Subcutaneous abdominal adipose tissue (tissue), 5 donors: ENCODE results near the gene RABGAP1L.

ENCODE experiments used
- H3K27ac ChIP-seq: one replicate; pipeline ENCODE4 v1.7.0; 2013; ENCODE audit warnings: low read depth, mild to moderate bottlenecking, inconsistent platforms, low read length, moderate library complexity
- H3K27me3 ChIP-seq, 5 donors: one replicate each; pipeline ENCODE4 v1.7.0; 2013; ENCODE audit warnings: low read length in 5 of 5, inconsistent platforms in 1 of 5; ENCODE audit not compliant: control insufficient read depth in 5 of 5, insufficient read depth in 4 of 5
- H3K36me3 ChIP-seq, 5 donors: one replicate each; pipeline ENCODE4 v1.7.0; 2013; ENCODE audit warnings: low read length in 5 of 5; ENCODE audit not compliant: control insufficient read depth in 5 of 5, insufficient read depth in 5 of 5
- H3K4me1 ChIP-seq, 5 donors: one replicate each; pipeline ENCODE4 v1.7.0; 2013; ENCODE audit warnings: low read length in 5 of 5, mild to moderate bottlenecking in 3 of 5, moderate library complexity in 1 of 5; ENCODE audit not compliant: control insufficient read depth in 5 of 5, insufficient read depth in 5 of 5
- H3K4me3 ChIP-seq, 5 donors: one replicate each; pipeline ENCODE4 v1.7.0; 2013; ENCODE audit warnings: low read length in 5 of 5, low read depth in 1 of 5
- H3K9ac ChIP-seq, 5 donors: one replicate each; pipeline ENCODE4 v1.7.0; 2013; ENCODE audit warnings: low read length in 5 of 5, mild to moderate bottlenecking in 4 of 5, moderate library complexity in 3 of 5
- H3K9me3 ChIP-seq, 5 donors: one replicate each; pipeline ENCODE4 v1.7.0; 2013; ENCODE audit warnings: low read length in 5 of 5; ENCODE audit not compliant: control insufficient read depth in 5 of 5
- donor health status: healthy.
- donor health status: healthy.
- donor health status: healthy.
- donor health status: healthy.
- donor health status: healthy.

Gene RABGAP1L

GRCh38 chr1:174967845-174968705, 808.8 kb downstream of the RABGAP1L start:
- H3K4me3 ChIP-seq: no peak overlapping the region
- no peak overlapping the region for H3K9ac ChIP-seq
- H3K27ac ChIP-seq: no peak overlapping the region
- H3K27me3 ChIP-seq: no peaks in the 10 kb centered on the region
- no peaks in the 10 kb centered on the region for H3K9me3 ChIP-seq
- peaks cover 9 to 55% (median 52%) of the 10 kb centered on the region in 5 donors for H3K4me1 ChIP-seq
- H3K36me3 ChIP-seq: no peaks in the 10 kb centered on the region

GRCh38 chr1:174968750-174969244, 809.5 kb downstream of the RABGAP1L start:
- Histone ChIP-seq H3K27ac (no peak overlapping the region), H3K4me1 (peaks cover 9 to 51% (median 46%) of the 10 kb centered on the region in 5 donors), H3K4me3 (no peak overlapping the region), H3K27me3 (no peaks in the 10 kb centered on the region), H3K36me3 (no peaks in the 10 kb centered on the region), H3K9me3 (no peaks in the 10 kb centered on the region), H3K9ac (no peak overlapping the region)

GRCh38 chr1:174969977-174970376, 810.7 kb downstream of the RABGAP1L start:
- Histone ChIP-seq H3K27ac (no peak overlapping the region), H3K9ac (no peak overlapping the region), H3K27me3 (no peaks in the 10 kb centered on the region)

GRCh38 chr1:174971466-174971865, 812.1 kb downstream of the RABGAP1L start:
- Histone ChIP-seq H3K36me3 (peaks cover 0 to 5% (median 0%) of the 10 kb centered on the region in 5 donors), H3K27ac (no peak overlapping the region), H3K4me1 (peaks cover 0 to 35% (median 34%) of the 10 kb centered on the region in 5 donors), H3K4me3 (no peak overlapping the region), H3K9me3 (no peaks in the 10 kb centered on the region), H3K9ac (peak overlapping the region in 1 of 5 donors; percentile 17), H3K27me3 (no peaks in the 10 kb centered on the region)

More at GRCh38 chr1:174969977-174970376, 810.7 kb downstream of the RABGAP1L start:
- Histone ChIP-seq H3K9me3 (no peaks in the 10 kb centered on the region), H3K4me3 (no peak overlapping the region), H3K36me3 (peaks cover 0 to 4% (median 0%) of the 10 kb centered on the region in 5 donors), H3K4me1 (peaks cover 9 to 45% (median 40%) of the 10 kb centered on the region in 5 donors)

DNA sequence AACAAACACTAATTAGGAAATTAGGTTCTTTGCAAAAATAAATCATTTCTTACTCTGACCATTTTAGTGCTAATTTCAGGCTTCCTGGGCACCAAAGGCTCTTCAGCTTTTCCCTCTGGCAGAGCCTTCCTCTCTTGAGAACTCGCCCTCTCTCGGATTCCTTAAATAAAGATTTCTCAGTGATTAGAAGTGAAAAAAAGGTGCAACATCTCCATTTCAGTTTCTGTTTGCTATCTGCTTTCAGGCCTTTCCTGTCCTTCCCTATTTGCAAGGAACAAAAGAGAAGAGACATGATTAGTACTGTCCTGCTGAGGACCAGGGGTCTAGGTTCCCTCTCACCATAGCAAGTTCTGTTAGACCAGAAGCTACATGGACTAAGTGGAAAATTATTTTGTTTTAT, 812.6 kb downstream of the RABGAP1L start:
- H3K9me3 ChIP-seq: no peaks in the 10 kb centered on the region
- peaks cover 0 to 35% (median 32%) of the 10 kb centered on the region in 5 donors for H3K4me1 ChIP-seq
- H3K27me3 ChIP-seq: no peaks in the 10 kb centered on the region
- H3K9ac ChIP-seq: peak overlapping the region in 1 of 5 donors; percentile 17
- no peak overlapping the region for H3K4me3 ChIP-seq
- peaks cover 0 to 8% (median 0%) of the 10 kb centered on the region in 5 donors for H3K36me3 ChIP-seq
- no peak overlapping the region for H3K27ac ChIP-seq

GRCh38 chr1:174974711-174975119, 815.4 kb downstream of the RABGAP1L start:
- Histone ChIP-seq H3K4me3 (no peak overlapping the region), H3K9me3 (no peaks in the 10 kb centered on the region), H3K27ac (no peak overlapping the region), H3K4me1 (peaks cover 0 to 25% (median 15%) of the 10 kb centered on the region in 5 donors), H3K27me3 (no peaks in the 10 kb centered on the region), H3K9ac (no peak overlapping the region), H3K36me3 (peaks cover 0 to 14% (median 4%) of the 10 kb centered on the region in 5 donors)

GRCh38 chr1:174975764-174976163, 816.4 kb downstream of the RABGAP1L start:
- H3K36me3 ChIP-seq: peaks cover 0 to 14% (median 4%) of the 10 kb centered on the region in 5 donors
- H3K27ac ChIP-seq: peak overlapping the region; percentile 43
- H3K9ac ChIP-seq: no peak overlapping the region
- H3K4me3 ChIP-seq: no peak overlapping the region
- H3K9me3 ChIP-seq: no peaks in the 10 kb centered on the region
- H3K27me3 ChIP-seq: no peaks in the 10 kb centered on the region
- peaks cover 0 to 25% (median 15%) of the 10 kb centered on the region in 5 donors for H3K4me1 ChIP-seq

GRCh38 chr1:174976436-174977108, 817.3 kb downstream of the RABGAP1L start:
- peak overlapping the region; percentile 43 for H3K27ac ChIP-seq
- no peak overlapping the region for H3K9ac ChIP-seq
- no peak overlapping the region for H3K4me3 ChIP-seq
- H3K4me1 ChIP-seq: peaks cover 0 to 25% (median 12%) of the 10 kb centered on the region in 5 donors
- H3K36me3 ChIP-seq: peaks cover 4 to 18% (median 5%) of the 10 kb centered on the region in 5 donors
- H3K9me3 ChIP-seq: no peaks in the 10 kb centered on the region
- no peaks in the 10 kb centered on the region for H3K27me3 ChIP-seq

DNA sequence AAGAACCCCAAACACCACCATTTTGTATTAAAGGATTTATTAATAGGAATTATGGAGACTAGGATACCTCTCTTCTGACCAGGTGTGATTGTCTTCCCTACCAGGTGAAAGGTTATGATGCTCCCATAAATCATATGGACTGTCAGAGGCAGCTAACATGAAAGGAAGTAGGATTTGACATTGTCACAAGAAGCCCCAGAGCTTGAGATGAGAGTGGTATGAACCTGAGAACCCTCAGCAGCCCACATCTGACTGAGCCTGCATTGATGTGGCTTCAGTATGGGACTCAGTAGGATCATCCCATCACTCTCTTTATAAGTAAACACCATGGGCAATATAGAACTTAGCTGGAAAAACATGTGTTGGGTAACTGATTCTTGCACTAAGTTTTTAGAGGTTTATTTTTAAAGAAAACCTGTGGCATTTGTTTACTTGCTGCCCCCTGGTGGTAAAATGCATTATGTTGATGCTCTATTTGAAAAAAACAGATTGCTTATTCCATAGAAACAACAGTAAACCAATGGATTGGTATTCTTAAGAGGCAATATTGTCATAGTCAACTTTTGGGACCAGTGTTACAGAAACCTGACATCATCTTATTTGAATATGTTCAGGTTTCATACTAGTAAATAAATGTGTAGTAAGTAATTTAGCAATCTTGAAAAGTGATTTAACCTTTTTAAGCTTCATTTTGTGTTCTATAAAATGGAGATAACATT, 823.8 kb downstream of the RABGAP1L start:
- Histone ChIP-seq H3K36me3 (peaks cover 4 to 13% (median 4%) of the 10 kb centered on the region in 5 donors), H3K27ac (no peak overlapping the region), H3K9me3 (peaks cover 0 to 2% (median 0%) of the 10 kb centered on the region in 5 donors), H3K4me3 (no peak overlapping the region), H3K27me3 (no peaks in the 10 kb centered on the region), H3K9ac (no peak overlapping the region), H3K4me1 (no peaks in the 10 kb centered on the region)
